K562 (cell line): Measurements from ENCODE around the gene SPTSSA. TPM values are rescaled to one million over a fixed set of nuclear protein-coding genes. Genes with fewer than 3 reads are reported as not detected.
"Not testable (repeated sequence)": the region's sequence is repeated elsewhere in the genome, so short reads cannot be mapped to it uniquely, and the experiment has no call there.

ENCODE experiments used
- ATAC-seq: fragments of 200-7000 bp; cut with Tn5 transposase; 3 replicates; pipeline ENCODE4 v1.9.1; 2020; ENCODE audit warnings: moderate library complexity
- BruUV-seq: library from RNA; stranded (reverse); fragments of 400-500 nt; replicated peaks from 2 replicates; lab custom pipeline; 2021; lab: Mats Ljungman, UMichigan
- CTCF ChIA-PET: fragments of 300-600 bp; formaldehyde crosslinking; extraction: SDS; loops from one replicate; lab custom pipeline; 2021; ENCODE audit warnings: low intra/inter-chr PET ratio; lab: Yijun Ruan, JAX
- POLR2A ChIA-PET: fragments of 300-600, 350-650 bp; sonication (Branson Sonifier 250); formaldehyde crosslinking; extraction: SDS; loops from one replicate; lab custom pipeline; 2021; ENCODE audit warnings: antibody characterized with exemption, inconsistent platforms; lab: Yijun Ruan, JAX
- DNase-seq, 4 experiments: peaks; one replicate each; pipeline versions ENCODE4 v3.0.0 to v3.0.0-alpha.2; 2011 to 2018; ENCODE audit warnings: low spot score in 3 of 4, mixed read lengths in 3 of 4; ENCODE audit errors: extremely low read depth in 1 of 4
- FAIRE-seq: peaks from 2 replicates; lab custom pipeline; 2011; peaks lifted over from hg19 to GRCh38; lab: Jason Lieb, UNC
- H2AFZ ChIP-seq: 2 replicates; pipeline ENCODE4 v1.6.0; 2011; ENCODE audit warnings: low read depth, low read length, control low read depth, inconsistent platforms
- H3K27ac ChIP-seq: fragments of 200-600 bp; 3 replicates; pipeline ENCODE4 v1.8.0; 2011; ENCODE audit warnings: low read depth, mild to moderate bottlenecking, control low read depth, inconsistent platforms, low read length, moderate library complexity, mixed read lengths; ENCODE audit errors: extremely low read depth
- H3K27me3 ChIP-seq, 2 experiments: fragments of 300-600 bp in 1 of 2; 2 replicates in 1 of 2; 3 replicates in 1 of 2; pipeline versions ENCODE4 v1.6.0 to v1.8.0; 2011; ENCODE audit warnings: inconsistent platforms in 2 of 2, low read length in 2 of 2, mild to moderate bottlenecking in 1 of 2, mixed read lengths in 1 of 2, moderate library complexity in 1 of 2; ENCODE audit not compliant: control insufficient read depth in 2 of 2, insufficient read depth in 2 of 2
- H3K36me3 ChIP-seq: fragments of 300-600 bp; 3 replicates; pipeline ENCODE4 v1.8.0; 2011; ENCODE audit warnings: mild to moderate bottlenecking, low read length, inconsistent platforms; ENCODE audit not compliant: control insufficient read depth, insufficient read depth
- H3K4me1 ChIP-seq, 2 experiments: fragments of 200-600 bp in 1 of 2; replicated peaks in 1 of 2; 2 replicates in 1 of 2; 3 replicates in 1 of 2; pipeline versions ENCODE4 v1.5.1 to v1.8.0; 2011; ENCODE audit warnings: inconsistent platforms in 2 of 2, low read length in 2 of 2, mild to moderate bottlenecking in 1 of 2, mixed read lengths in 1 of 2, moderate library complexity in 1 of 2; ENCODE audit not compliant: control insufficient read depth in 2 of 2, insufficient read depth in 2 of 2
- H3K4me2 ChIP-seq: 2 replicates; pipeline ENCODE4 v1.6.1; 2011; ENCODE audit warnings: low read length, control low read depth, inconsistent platforms, mixed read lengths; ENCODE audit not compliant: insufficient read depth
- H3K4me3 ChIP-seq: fragments of 200-600 bp; sonication (generic), shearing (Covaris generic); 2 replicates; pipeline ENCODE4 v1.5.1; 2016; ENCODE audit warnings: control low read depth, inconsistent platforms
- H3K79me2 ChIP-seq: fragments of 200-600 bp; 3 replicates; pipeline ENCODE4 v1.8.0; 2011; ENCODE audit warnings: low read length, inconsistent platforms; ENCODE audit not compliant: control insufficient read depth, insufficient read depth
- H3K9ac ChIP-seq, 2 experiments: 2 replicates each; pipeline versions ENCODE4 v1.6.0 to v1.6.1; 2011; ENCODE audit warnings: low read depth in 2 of 2, low read length in 2 of 2, control low read depth in 1 of 2, inconsistent platforms in 1 of 2, mild to moderate bottlenecking in 1 of 2, mixed read lengths in 1 of 2; ENCODE audit not compliant: insufficient read depth in 1 of 2
- H3K9me1 ChIP-seq: one replicate; pipeline ENCODE4 v1.6.0; 2011; ENCODE audit warnings: inconsistent platforms, mild to moderate bottlenecking, low read length, moderate library complexity; ENCODE audit not compliant: control insufficient read depth, insufficient read depth
- H3K9me3 ChIP-seq: replicated peaks from 2 replicates; pipeline ENCODE4 v1.5.1; 2011; ENCODE audit warnings: low read depth, low read length, inconsistent platforms; ENCODE audit not compliant: control insufficient read depth, insufficient read depth
- H4K20me1 ChIP-seq: replicated peaks from 2 replicates; pipeline ENCODE4 v1.6.1; 2011; ENCODE audit warnings: low read length, inconsistent platforms, mixed read lengths; ENCODE audit not compliant: control insufficient read depth, insufficient read depth
- C11orf30 ChIP-seq: fragments of 450-650 bp; IDR thresholded peaks from 2 replicates; pipeline ENCODE4 v1.6.1; 2016; ENCODE audit warnings: low read depth, mild to moderate bottlenecking
- CTBP1 ChIP-seq: fragments of 450-650 bp; IDR thresholded peaks from 2 replicates; pipeline ENCODE4 v1.6.1; 2016; ENCODE audit warnings: borderline replicate concordance
- HIVEP1 ChIP-seq: fragments of 250-450 bp; sonication (Bioruptor Pico); IDR thresholded peaks from 2 replicates; pipeline ENCODE4 v1.4.0; 2020; ENCODE audit warnings: mild to moderate bottlenecking
- NR4A1 ChIP-seq, 2 experiments: fragments of 250-450 bp in 1 of 2; fragments of 450-650 bp in 1 of 2; sonication (Bioruptor Pico) in 1 of 2; IDR thresholded peaks; 2 replicates each; pipeline versions ENCODE4 v1.4.0 to v1.6.1; 2016 to 2020; ENCODE audit warnings: mild to moderate bottlenecking in 2 of 2, missing compliant biosample characterization in 1 of 2, missing genetic modification characterization in 1 of 2, moderate library complexity in 1 of 2
- SOX6 ChIP-seq: fragments of 450-650 bp; IDR thresholded peaks from 2 replicates; pipeline ENCODE4 v1.6.1; 2014; ENCODE audit warnings: mild to moderate bottlenecking
- WGBS: fragments of 100-300 bp; shearing (Covaris generic); methylation state at CpG from one replicate; pipeline ENCODE4 v1.1.6; 2016; ENCODE audit warnings: low coverage, mixed read lengths; ENCODE audit not compliant: insufficient coverage; ENCODE audit errors: missing lambda C conversion rate; 5-methylcytosine and 5-hydroxymethylcytosine counted together
- in situ Hi-C: fragments of 300-500 bp; cut with MboI; formaldehyde crosslinking; loops from 4 replicates; pipeline ENCODE4 v1.15.0; 2018; ENCODE audit warnings: inconsistent platforms, mixed read lengths
- intact Hi-C: fragments of 100-400 bp; cut with micrococcal nuclease; formaldehyde crosslinking; loops from 2 replicates; pipeline ENCODE4 v1.14.2; 2022
- polyA plus RNA-seq, 8 experiments: library from polyadenylated mRNA; depleted of rRNA in 4 of 8; stranded (reverse) in 5 of 8; unstranded in 3 of 8; fragments of >200 nt; fragmentation: Nextera tagmentation in 2 of 8; fragmentation: Illumina TruSeq in 1 of 8; extraction: Ambion mirVana in 2 of 8; extraction: Trizol in 1 of 8; gene quantifications; 2 replicates each; pipeline versions ENCODE4 v1.2.1 to v1.2.3, GENCODE V29; 2011 to 2014; ENCODE audit warnings: inconsistent platforms in 1 of 8, missing spikeins in 1 of 8
- total RNA-seq, 7 experiments: library from RNA; depleted of rRNA in 6 of 7; stranded (reverse); fragments of >200 nt in 6 of 7; fragmentation: Illumina TruSeq in 2 of 7; extraction: Trizol in 2 of 7; gene quantifications; 2 replicates each; pipeline versions ENCODE4 v1.2.1 to v1.2.3, GENCODE V29; 2011 to 2021; ENCODE audit warnings: low replicate concordance in 1 of 7
- TF ChIP-seq, protein P1 (sequence below): sonication (generic); formaldehyde crosslinking; IDR thresholded peaks from 2 replicates; pipeline ENCODE4 v1.8.1; 2023; ENCODE audit warnings: mild to moderate bottlenecking, missing genetic modification reagents

The SPTSSA gene
- total and polyA plus RNA-seq, 9 of the 15 experiments (the other 6 are each of a cell fraction or from before 2014, with no cell fraction given): 6.8 to 35.7 (median 22.0) TPM

DNA sequence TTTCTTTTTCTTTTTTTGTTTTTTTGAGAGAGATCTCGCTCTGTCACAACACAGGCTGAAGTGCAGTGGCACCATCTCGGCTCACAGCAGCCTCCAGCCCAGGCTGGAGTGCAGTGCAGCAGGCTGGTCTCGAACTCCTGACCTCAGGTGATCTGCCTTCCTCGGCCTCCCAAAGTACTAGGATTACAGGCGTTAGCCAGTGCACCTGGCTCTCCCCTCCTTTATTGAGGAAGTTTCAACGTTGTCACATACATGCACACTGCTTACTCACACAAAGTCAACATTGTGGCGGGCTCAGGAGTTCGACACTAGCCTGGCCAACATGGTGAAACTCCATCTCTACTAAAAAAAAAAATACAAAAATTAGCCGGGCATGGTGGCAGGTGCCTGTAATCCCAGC is 45.4 kb upstream of the SPTSSA start:
- Histone ChIP-seq H3K27ac (no peak overlapping the region), H3K4me3 (no peak overlapping the region), H4K20me1 (no peaks in the 10 kb centered on the region), H3K79me2 (no peaks in the 10 kb centered on the region), H2AFZ (no peak overlapping the region), H3K36me3 (no peaks in the 10 kb centered on the region), H3K9me3 (no peaks in the 10 kb centered on the region), H3K9ac (no peak overlapping the region), H3K9me1 (no peaks in the 10 kb centered on the region), H3K4me2 (no peak overlapping the region), H3K27me3 (no peaks in the 10 kb centered on the region), H3K4me1 (peaks cover 0 to 5% of the 10 kb centered on the region in 2 experiments; a peak in 3 of 5 replicates)
- no peak for FAIRE-seq
- WGBS: 52% methylated on average over 6 of the region's 9 CpGs
- TF ChIP-seq CTBP1 (no peak), SOX6 (no peak), HIVEP1 (CRISPR knock-in tag) (no peak), NR4A1 (CRISPR knock-in tag; IDR thresholded peaks at IDR 0.05) (no peak), NR4A1 (tag; IDR thresholded peaks at IDR 0.05) (no peak), C11orf30 (no peak)
- TF ChIP-seq, protein P1, sequence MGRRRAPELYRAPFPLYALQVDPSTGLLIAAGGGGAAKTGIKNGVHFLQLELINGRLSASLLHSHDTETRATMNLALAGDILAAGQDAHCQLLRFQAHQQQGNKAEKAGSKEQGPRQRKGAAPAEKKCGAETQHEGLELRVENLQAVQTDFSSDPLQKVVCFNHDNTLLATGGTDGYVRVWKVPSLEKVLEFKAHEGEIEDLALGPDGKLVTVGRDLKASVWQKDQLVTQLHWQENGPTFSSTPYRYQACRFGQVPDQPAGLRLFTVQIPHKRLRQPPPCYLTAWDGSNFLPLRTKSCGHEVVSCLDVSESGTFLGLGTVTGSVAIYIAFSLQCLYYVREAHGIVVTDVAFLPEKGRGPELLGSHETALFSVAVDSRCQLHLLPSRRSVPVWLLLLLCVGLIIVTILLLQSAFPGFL (CRISPR knock-in tag): no peak
- POLR2A ChIA-PET: no interaction called here
- in situ Hi-C loops (no loop called here), intact Hi-C loops (no loop called here)
- CTCF ChIA-PET: no interaction called here
- DNase-seq: no peak
- ATAC-seq: no peak
- BruUV-seq: no TSS peak

DNA sequence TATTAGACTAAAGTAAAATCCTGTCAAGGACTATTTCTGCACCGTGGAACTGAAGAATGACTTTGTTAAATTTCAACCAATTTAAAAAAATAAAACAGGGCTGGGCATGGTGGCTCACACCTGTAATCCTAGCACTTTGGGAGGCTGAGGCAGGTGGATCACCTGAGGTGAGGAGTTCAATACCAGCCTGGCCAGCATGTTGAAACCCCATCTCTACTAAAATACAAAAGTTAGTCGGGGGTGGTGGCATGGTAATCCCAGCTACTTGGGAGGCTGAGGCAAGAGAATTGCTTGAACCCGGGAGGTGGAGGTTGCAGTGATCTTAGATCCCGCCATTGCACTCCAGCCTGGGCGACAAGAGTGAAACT is 43.1 kb upstream of the SPTSSA start:
- DNase-seq, H3K4me3 ChIP-seq, H3K4me2 ChIP-seq, H3K9me1 ChIP-seq, H3K4me1 ChIP-seq, H3K9ac ChIP-seq, H3K9me3 ChIP-seq, intact Hi-C loops, H3K27ac ChIP-seq, H3K79me2 ChIP-seq, H4K20me1 ChIP-seq, H2AFZ ChIP-seq, H3K36me3 ChIP-seq, in situ Hi-C loops, BruUV-seq, H3K27me3 ChIP-seq, FAIRE-seq, ATAC-seq, POLR2A ChIA-PET, CTCF ChIA-PET: not testable (repeated sequence)
- 53% methylated on average over 5 of the region's 5 CpGs for WGBS
